ENCODE measurements around the gene TECPR1. TPM values are rescaled to one million over a fixed set of nuclear protein-coding genes. Genes with fewer than 3 reads are reported as not detected.
"Not testable (repeated sequence)": the region's sequence is repeated elsewhere in the genome, so short reads cannot be mapped to it uniquely, and the experiment has no call there.

Gene TECPR1
- polyA plus RNA-seq, 2 donors, result 8.4 to 17.1 TPM

GRCh38 chr7:98223898-98224700, 27.9 kb downstream of the TECPR1 start:
- Histone ChIP-seq H3K4me3 (ENCODE audit: low read depth in 1 of 2, low read length in 2 of 2) (no peak overlapping the region), H3K27ac (ENCODE audit: low read depth in 2 of 2, low read length in 1 of 2) (no peak overlapping the region), H3K4me1 (ENCODE audit: control insufficient read depth in 2 of 2, insufficient read depth in 2 of 2, low read length in 1 of 2) (no peaks in the 10 kb centered on the region), H3K9me3 (ENCODE audit: control insufficient read depth in 2 of 2, insufficient read depth in 1 of 2, low read depth in 1 of 2, low read length in 1 of 2) (peaks cover 0 to 2% of the 10 kb centered on the region in 2 donors), H3K36me3 (ENCODE audit: control insufficient read depth in 2 of 2, insufficient read depth in 2 of 2, low read length in 1 of 2) (peaks cover 8 to 44% of the 10 kb centered on the region in 2 donors), H3K27me3 (ENCODE audit: control insufficient read depth in 1 of 2, insufficient read depth in 2 of 2, low read length in 2 of 2) (no peaks in the 10 kb centered on the region)
- 88 to 89% methylated on average over 20 to 21 of the region's 21 CpGs for WGBS, 2 donors

- Histone ChIP-seq H3K36me3 (ENCODE audit: control insufficient read depth in 2 of 2, insufficient read depth in 2 of 2, low read length in 1 of 2) (peaks cover 8 to 38% of the 10 kb centered on the region in 2 donors), H3K4me1 (ENCODE audit: control insufficient read depth in 2 of 2, insufficient read depth in 2 of 2, low read length in 1 of 2) (no peaks in the 10 kb centered on the region)
These were observed 28.6 kb downstream of the TECPR1 start for GRCh38 chr7:98223351-98223897.

GRCh38 chr7:98222533-98223195, 29.4 kb downstream of the TECPR1 start:
- H3K27ac ChIP-seq (ENCODE audit: low read depth in 2 of 2, low read length in 1 of 2), result no peak overlapping the region
- no peak overlapping the region for H3K4me3 ChIP-seq (ENCODE audit: low read depth in 1 of 2, low read length in 2 of 2)
- no peaks in the 10 kb centered on the region for H3K27me3 ChIP-seq (ENCODE audit: control insufficient read depth in 1 of 2, insufficient read depth in 2 of 2, low read length in 2 of 2)
- H3K9me3 ChIP-seq (ENCODE audit: control insufficient read depth in 2 of 2, insufficient read depth in 1 of 2, low read depth in 1 of 2, low read length in 1 of 2), result peaks cover 0 to 2% of the 10 kb centered on the region in 2 donors
- peaks cover 5 to 33% of the 10 kb centered on the region in 2 donors for H3K36me3 ChIP-seq (ENCODE audit: control insufficient read depth in 2 of 2, insufficient read depth in 2 of 2, low read length in 1 of 2)
- no peaks in the 10 kb centered on the region for H3K4me1 ChIP-seq (ENCODE audit: control insufficient read depth in 2 of 2, insufficient read depth in 2 of 2, low read length in 1 of 2)
- WGBS, 2 donors, result 92 to 93% methylated on average over 30 of the region's 30 CpGs

More at GRCh38 chr7:98223351-98223897, 28.6 kb downstream of the TECPR1 start:
- Histone ChIP-seq H3K27ac (ENCODE audit: low read depth in 2 of 2, low read length in 1 of 2) (no peak overlapping the region), H3K4me3 (ENCODE audit: low read depth in 1 of 2, low read length in 2 of 2) (no peak overlapping the region), H3K9me3 (ENCODE audit: control insufficient read depth in 2 of 2, insufficient read depth in 1 of 2, low read depth in 1 of 2, low read length in 1 of 2) (peaks cover 0 to 2% of the 10 kb centered on the region in 2 donors), H3K27me3 (ENCODE audit: control insufficient read depth in 1 of 2, insufficient read depth in 2 of 2, low read length in 2 of 2) (no peaks in the 10 kb centered on the region)
- WGBS, 2 donors, result 80 to 86% methylated on average over 15 of the region's 15 CpGs

GRCh38 chr7:98221611-98222532, 30.2 kb downstream of the TECPR1 start:
- H3K9me3 ChIP-seq (ENCODE audit: control insufficient read depth in 2 of 2, insufficient read depth in 1 of 2, low read depth in 1 of 2, low read length in 1 of 2), result peaks cover 0 to 2% of the 10 kb centered on the region in 2 donors
- no peak overlapping the region for H3K27ac ChIP-seq (ENCODE audit: low read depth in 2 of 2, low read length in 1 of 2)
- no peaks in the 10 kb centered on the region for H3K4me1 ChIP-seq (ENCODE audit: control insufficient read depth in 2 of 2, insufficient read depth in 2 of 2, low read length in 1 of 2)
- H3K4me3 ChIP-seq (ENCODE audit: low read depth in 1 of 2, low read length in 2 of 2), result no peak overlapping the region
- WGBS, 2 donors, result 97 to 98% methylated on average over 33 to 34 of the region's 34 CpGs
- peaks cover 5 to 40% of the 10 kb centered on the region in 2 donors for H3K36me3 ChIP-seq (ENCODE audit: control insufficient read depth in 2 of 2, insufficient read depth in 2 of 2, low read length in 1 of 2)
- H3K27me3 ChIP-seq (ENCODE audit: control insufficient read depth in 1 of 2, insufficient read depth in 2 of 2, low read length in 2 of 2), result no peaks in the 10 kb centered on the region

- not testable (repeated sequence) for H3K4me1 ChIP-seq (ENCODE audit: control insufficient read depth in 2 of 2, insufficient read depth in 2 of 2, low read length in 1 of 2); H3K4me3 ChIP-seq (ENCODE audit: low read depth in 1 of 2, low read length in 2 of 2); H3K27ac ChIP-seq (ENCODE audit: low read depth in 2 of 2, low read length in 1 of 2); H3K27me3 ChIP-seq (ENCODE audit: control insufficient read depth in 1 of 2, insufficient read depth in 2 of 2, low read length in 2 of 2); H3K9me3 ChIP-seq (ENCODE audit: control insufficient read depth in 2 of 2, insufficient read depth in 1 of 2, low read depth in 1 of 2, low read length in 1 of 2)
- H3K36me3 ChIP-seq (ENCODE audit: control insufficient read depth in 2 of 2, insufficient read depth in 2 of 2, low read length in 1 of 2), result peaks cover 0 to 29% of the 10 kb centered on the region in 2 donors
- WGBS, 2 donors, result 91 to 92% methylated on average over 6 of the region's 6 CpGs
These were observed 32.6 kb downstream of the TECPR1 start for GRCh38 chr7:98219382-98219781.

GRCh38 chr7:98217623-98218582, 34.1 kb downstream of the TECPR1 start:
- 66 to 83% methylated on average over 41 of the region's 41 CpGs for WGBS, 2 donors
- H3K4me1 ChIP-seq (ENCODE audit: control insufficient read depth in 2 of 2, insufficient read depth in 2 of 2, low read length in 1 of 2), result no peaks in the 10 kb centered on the region
- H3K36me3 ChIP-seq (ENCODE audit: control insufficient read depth in 2 of 2, insufficient read depth in 2 of 2, low read length in 1 of 2), result peaks cover 0 to 27% of the 10 kb centered on the region in 2 donors
- H3K27me3 ChIP-seq (ENCODE audit: control insufficient read depth in 1 of 2, insufficient read depth in 2 of 2, low read length in 2 of 2), result no peaks in the 10 kb centered on the region
- H3K27ac ChIP-seq (ENCODE audit: low read depth in 2 of 2, low read length in 1 of 2), result no peak overlapping the region
- peaks cover 0 to 2% of the 10 kb centered on the region in 2 donors for H3K9me3 ChIP-seq (ENCODE audit: control insufficient read depth in 2 of 2, insufficient read depth in 1 of 2, low read depth in 1 of 2, low read length in 1 of 2)
- H3K4me3 ChIP-seq (ENCODE audit: low read depth in 1 of 2, low read length in 2 of 2), result no peak overlapping the region

- 84 to 90% methylated on average over 19 to 24 of the region's 24 CpGs for WGBS, 2 donors
- Histone ChIP-seq H3K36me3 (ENCODE audit: control insufficient read depth in 2 of 2, insufficient read depth in 2 of 2, low read length in 1 of 2) (peaks cover 0 to 19% of the 10 kb centered on the region in 2 donors), H3K27me3 (ENCODE audit: control insufficient read depth in 1 of 2, insufficient read depth in 2 of 2, low read length in 2 of 2) (no peaks in the 10 kb centered on the region), H3K9me3 (ENCODE audit: control insufficient read depth in 2 of 2, insufficient read depth in 1 of 2, low read depth in 1 of 2, low read length in 1 of 2) (peaks cover 0 to 2% of the 10 kb centered on the region in 2 donors), H3K4me1 (ENCODE audit: control insufficient read depth in 2 of 2, insufficient read depth in 2 of 2, low read length in 1 of 2) (no peaks in the 10 kb centered on the region), H3K4me3 (ENCODE audit: low read depth in 1 of 2, low read length in 2 of 2) (no peak overlapping the region), H3K27ac (ENCODE audit: low read depth in 2 of 2, low read length in 1 of 2) (no peak overlapping the region)
These were observed 35.0 kb downstream of the TECPR1 start for GRCh38 chr7:98216941-98217622.
